GM12892 (cell line): ENCODE results near the gene RTP3.

Experiments used
- POLR2A ChIP-seq: IDR thresholded peaks from 2 replicates; pipeline ENCODE4 v1.6.1; 2011; ENCODE audit warnings: low read depth, low read length, control low read depth
- POLR2AphosphoS5 ChIP-seq: IDR thresholded peaks from 2 replicates; pipeline ENCODE4 v1.6.1; 2011; ENCODE audit warnings: low read depth, low read length, control low read depth
- TAF1 ChIP-seq: IDR thresholded peaks from 2 replicates; pipeline ENCODE4 v1.6.1; 2011; ENCODE audit warnings: low read depth, mild to moderate bottlenecking, control low read depth, low read length, borderline replicate concordance

- TF ChIP-seq POLR2A (no peak), TAF1 (no peak), POLR2AphosphoS5 (no peak)
These were observed 45.0 kb downstream of the RTP3 start for GRCh38 chr3:46542801-46543201.
